ENCODE data around the gene CARMIL1.
"Not testable (repeated sequence)": the region's sequence is repeated elsewhere in the genome, so short reads cannot be mapped to it uniquely, and the experiment has no call there.

Gene CARMIL1

DNA sequence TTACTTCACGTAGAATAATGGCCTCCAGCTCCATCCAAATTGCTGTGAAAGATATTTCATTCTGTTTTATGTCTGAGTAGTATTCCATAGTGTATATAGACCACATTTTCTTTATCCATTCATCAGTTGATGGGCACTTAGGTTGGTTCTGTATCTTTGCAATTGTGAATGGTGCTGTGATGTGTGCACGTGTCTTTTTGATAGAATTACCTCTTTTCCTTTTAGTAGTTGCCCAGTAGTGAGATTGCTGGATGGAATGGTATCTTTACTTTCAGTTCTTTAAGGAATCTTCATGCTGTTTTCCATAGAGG, 91.8 kb downstream of the CARMIL1 start:
- DNase-seq: no peak

DNA sequence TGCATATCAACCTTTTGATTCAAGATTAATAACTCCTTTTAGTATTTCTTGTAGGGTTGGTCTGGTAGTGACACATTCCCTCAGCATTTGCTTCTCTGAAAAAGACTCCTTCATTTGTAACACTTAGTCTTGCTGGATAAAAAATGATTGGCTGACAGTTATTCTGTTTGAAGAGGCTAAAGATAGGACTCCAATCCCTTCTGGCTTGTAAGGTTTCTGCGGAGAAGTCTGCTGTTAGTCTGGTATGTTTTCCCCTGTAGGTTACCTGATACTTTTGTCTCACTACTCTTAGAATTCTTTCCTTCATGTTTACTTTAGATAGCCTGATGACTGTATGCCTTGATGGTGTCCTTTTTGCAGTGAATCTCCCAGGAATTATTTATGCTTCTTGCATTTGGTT, 96.0 kb downstream of the CARMIL1 start:
- no peak for DNase-seq

DNA sequence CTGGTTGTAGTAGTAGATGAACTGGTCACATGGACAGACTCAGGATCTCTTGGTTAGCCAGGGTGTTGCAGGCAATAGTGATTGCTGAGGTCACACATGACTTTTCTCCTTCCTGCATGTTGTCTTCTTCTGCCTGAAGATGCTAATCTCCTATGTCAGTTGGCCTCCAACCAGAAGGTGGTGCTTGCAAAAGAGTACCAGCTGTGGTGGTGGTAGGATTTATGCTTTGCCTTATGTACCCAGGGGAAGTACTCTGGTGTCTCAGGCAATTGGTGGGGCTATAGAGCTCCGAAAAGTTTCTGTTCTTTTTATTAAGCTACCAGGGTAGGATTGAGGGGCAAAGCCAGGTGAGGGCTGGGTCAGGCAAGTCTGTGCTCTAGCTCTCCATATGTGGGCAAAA, 98.5 kb downstream of the CARMIL1 start:
- DNase-seq: no peak

DNA sequence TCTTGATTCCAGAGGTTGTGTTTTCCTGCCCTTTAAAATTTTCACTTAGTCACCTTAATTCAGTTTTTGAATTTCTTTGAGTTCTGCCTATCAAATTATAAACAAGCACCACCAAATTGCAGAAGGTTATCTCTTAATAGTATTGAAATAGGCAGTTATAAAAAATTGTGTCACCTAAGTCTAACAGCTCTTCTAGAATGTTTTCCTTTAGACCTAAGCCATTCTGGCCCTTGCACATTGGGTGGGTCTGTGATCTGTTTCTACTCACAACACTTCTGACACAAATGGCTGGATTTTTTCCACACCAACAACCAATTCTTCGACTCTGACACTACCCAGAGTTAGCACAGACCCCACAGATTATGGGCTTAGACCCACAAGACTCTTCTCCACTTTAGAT, 101.9 kb downstream of the CARMIL1 start:
- no peak for DNase-seq

DNA sequence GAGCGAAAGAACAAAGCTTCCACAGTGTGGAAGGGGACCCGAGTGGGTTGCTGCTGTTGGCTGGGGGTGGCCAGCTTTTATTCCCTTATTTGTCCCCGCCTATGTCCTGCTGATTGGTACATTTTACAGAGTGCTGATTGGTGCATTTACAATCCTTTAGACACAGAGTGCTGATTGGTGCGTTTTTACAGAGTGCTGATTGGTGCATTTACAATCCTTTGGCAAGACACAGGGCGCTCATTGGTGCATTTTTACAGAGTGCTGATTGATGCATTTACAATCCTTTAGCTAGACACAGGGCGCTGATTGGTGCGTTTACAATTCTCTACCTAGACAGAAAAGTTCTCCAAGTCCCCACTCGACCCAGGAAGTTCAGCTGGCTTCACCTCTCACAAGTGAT, 103.3 kb downstream of the CARMIL1 start:
- DNase-seq: not testable (repeated sequence)

DNA sequence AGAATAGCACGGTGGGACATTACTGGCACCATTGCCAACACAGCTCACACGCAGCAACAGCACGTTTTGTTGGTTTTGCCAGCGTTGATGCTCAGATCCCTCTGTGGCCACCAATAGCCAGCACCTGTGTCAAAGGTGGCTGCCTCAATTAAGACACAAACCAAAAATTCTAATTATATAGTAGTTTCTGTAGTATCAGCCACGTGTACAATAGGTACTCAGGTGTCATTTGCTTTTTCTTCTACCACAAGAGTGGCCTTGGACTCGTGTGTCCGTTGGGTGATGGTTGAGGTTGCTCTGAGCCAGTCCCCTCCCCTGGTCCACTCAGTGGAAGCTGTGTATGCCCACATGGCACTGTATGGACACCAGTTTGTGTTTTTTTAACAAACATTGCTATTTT, 105.1 kb downstream of the CARMIL1 start:
- DNase-seq: no peak

DNA sequence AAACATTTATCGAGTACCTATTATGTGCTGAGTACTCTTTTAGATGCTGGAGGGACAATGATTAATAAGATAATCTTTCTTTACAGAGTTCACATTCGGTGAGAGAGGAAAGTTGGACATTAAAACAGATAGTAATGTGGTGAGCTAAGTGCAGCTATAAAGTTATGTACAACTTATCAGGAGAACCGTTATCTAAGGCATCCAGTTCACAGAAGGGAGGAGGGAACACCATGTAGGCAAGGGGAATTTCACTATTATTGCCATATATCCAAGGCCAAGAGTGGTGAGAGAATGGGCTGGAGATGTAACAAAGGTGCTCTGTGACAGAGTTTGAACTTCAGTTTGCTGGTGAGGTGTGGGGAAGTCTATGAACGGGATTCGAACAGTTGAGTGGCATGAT, 105.8 kb downstream of the CARMIL1 start:
- DNase-seq: no peak

DNA sequence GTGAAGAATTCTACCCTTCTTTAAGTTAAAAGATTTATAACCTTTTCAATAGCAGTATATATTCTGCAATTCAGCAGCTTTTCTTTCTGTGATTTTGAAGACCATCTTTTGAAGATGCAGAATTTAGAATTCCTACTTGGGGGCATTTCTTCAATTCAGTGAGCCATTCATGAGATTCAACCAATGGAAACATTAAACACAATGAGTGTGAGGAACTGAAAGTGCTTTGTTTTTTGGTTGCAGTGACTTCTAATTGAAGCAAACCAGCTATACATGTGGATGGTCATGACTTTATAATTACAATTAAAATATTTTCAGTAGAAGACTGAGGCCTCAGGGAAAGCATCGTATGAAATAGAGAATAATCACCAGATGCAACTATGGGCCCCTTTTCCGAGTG, 108.3 kb downstream of the CARMIL1 start:
- no peak for DNase-seq

DNA sequence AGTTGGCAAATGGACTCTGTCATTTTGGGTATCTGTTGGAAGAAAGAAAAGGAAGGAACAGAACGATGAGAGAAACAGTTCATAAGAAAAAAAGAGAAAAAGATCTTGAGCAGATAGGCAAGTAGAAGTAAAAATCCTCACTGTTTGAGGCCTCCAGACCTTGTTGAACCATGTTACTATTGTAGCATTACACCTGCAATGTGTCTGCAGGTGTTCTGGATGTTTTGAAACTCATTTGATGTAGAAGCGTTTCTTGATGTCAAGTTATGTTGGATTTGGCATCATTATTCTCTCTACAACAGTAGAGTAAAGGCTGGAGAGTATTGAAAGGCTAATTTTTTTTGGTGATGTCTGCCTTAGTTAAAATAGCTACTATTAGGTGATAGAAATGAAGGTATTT, 108.7 kb downstream of the CARMIL1 start:
- DNase-seq: no peak

DNA sequence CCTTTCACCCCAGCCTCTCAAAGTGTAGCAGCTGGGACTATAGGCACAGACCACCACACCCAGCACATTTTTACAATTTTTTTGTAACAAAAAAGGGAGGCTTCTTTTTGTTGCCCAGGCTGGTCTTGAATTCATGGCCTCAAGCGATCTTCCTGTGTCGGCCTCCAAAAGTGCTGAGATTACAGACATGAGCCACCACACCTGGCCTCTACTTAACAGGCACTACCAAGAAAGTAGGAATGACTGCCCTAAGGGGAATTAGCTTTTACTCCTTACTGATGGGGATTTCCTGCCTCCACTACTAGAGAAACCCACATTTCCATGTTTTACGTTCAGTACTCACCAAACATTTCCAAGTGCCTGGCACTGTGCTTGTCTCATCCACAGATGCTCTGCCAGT, 109.6 kb downstream of the CARMIL1 start:
- DNase-seq: no peak

DNA sequence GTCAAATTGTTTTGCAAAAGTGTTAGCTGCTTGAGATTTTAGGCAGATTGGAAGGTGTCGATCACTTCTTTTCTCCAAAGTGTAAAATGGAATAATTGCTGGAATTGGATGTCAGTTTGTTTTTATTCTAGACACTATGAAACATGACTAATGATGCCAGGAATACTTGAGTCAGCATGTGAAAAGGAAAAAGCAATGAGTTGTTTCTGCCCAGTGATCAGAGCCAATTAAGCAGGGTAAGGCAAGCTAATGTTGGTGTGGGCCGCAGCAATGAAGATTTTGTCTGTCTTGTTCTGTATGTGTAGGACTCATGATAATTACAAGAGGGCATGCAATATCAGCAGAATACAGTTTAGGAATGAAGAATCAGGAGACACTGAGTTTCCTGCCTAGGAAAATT, 110.3 kb downstream of the CARMIL1 start:
- no peak for DNase-seq

DNA sequence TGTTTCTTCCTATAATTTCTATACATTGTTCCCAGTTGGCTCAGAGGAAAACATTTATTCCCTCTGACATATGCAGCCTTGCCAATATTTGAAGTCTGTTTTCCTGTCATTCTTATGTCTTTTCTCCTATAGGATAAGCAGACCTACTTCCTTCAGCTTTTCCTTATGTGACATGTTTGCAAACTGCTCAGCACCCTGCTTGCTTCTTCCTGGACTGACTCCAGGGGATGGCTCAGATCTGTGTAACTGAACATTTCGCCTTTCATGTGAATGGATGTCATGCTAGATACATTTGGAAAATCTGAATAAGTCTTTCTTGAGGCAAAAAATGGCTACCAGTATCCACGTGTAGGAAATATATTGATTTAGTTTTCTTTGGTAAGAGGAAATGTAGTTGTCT, 113.2 kb downstream of the CARMIL1 start:
- DNase-seq: no peak

DNA sequence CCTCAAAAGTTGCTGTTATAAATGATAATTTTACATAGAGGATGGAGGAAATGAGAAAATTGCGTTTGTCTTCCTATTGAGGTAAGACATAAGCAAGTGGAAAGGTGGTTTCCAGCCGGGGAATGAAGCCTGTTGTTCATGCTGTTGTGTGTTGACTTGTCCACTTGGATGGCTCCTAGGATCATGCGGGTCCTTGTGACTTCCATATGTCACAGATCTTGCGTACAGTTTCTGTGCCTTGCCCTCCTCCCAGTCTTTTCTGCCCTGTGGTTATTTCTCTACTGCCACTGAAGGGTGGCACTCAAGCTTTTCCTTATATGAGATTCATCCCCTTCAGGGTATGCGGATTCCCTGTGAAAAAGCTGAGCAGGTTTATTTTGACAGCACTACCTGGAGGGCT, 116.6 kb downstream of the CARMIL1 start:
- peak; percentile 18 for DNase-seq

DNA sequence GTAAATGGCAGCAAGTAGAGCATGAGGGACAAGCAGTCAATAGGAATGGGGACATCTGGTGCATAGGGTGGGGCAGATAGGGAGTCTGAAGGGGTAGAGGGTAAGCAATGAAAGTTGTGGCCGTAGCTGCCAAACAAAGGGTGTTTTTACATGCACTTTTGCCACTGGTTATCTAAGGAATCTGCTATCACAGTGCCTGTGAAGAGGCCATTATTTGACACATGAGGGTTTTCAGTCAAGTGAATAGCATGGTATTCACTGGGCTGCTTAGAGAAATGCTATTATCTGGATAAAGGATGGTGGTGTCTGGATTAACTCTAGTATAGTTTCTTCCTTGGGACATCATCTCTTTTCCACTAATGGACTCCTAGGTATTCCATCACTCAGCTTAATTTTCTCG, 118.2 kb downstream of the CARMIL1 start:
- no peak for DNase-seq

DNA sequence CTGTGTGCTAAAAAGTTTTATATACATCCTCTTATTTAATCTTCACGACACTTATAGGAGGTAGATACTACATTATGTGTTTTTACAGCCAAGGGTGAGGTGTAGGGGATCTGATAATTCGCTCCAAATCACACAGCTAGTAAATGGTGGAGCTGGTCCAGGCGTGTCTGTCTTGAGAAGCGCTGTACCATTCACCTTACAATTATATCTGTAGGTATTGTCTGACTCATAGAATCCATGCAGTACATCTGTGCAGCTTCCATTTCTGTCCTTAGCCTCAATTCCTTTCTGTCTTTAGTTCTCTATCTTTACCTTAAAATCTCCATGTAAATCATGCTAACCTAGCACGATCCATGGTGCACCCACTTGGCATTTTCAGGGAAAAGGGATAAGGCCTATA, 120.7 kb downstream of the CARMIL1 start:
- DNase-seq: no peak

DNA sequence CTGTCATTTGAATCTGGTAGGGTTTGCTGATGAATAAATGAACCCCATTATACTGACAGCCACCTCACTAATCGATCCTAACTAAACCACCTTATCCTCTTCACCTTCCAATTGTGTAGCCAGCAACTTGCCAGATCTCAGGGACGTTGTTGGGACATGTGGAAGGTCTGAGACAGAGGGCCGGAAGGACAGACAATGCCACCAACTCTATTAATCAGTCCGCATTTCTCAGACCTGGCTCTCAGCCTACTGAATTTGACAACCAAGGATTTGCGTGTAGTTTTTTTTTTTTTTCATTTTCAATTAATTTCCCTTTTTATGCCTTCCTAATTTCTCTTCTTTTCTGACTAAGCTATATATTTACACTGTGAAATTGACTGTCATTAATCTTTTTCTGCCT, 122.5 kb downstream of the CARMIL1 start:
- no peak for DNase-seq

DNA sequence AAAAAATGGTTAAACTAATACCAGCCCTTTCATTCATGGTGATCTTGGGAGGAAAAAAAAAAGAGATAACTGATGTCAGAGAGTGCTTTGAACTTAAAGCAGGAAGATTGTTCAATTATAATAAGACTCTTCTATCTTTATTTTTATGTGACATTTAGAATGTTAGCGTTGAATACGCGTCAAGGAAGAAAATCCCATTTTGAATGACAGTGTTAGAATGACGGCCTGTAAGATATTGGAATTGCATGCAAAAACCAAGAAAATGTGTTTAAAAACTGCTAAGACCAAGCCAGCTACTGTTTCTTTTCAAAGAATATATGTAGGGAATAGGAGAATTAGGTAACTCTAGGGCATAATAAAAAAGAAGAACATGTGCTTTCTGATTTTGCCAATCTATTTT, 123.0 kb downstream of the CARMIL1 start:
- DNase-seq: no peak

DNA sequence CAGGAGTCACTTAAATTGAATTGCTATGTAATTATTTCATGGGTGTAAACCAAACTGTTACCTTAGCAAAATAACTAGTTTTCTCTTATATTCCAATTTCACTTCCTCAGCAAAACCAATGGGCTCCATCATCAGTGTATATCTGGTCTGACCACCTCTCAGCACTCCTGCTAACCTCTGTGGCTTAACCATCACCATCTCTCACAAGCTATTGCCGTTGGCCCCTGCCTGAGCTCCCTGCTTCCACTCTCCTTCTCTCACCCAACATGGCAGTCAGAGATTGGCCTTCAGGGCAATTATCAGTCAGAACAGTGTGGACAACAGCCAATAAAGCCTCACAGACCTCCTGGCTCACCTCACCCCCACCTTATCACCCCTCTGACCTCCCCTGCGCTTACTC, 124.0 kb downstream of the CARMIL1 start:
- DNase-seq: no peak

DNA sequence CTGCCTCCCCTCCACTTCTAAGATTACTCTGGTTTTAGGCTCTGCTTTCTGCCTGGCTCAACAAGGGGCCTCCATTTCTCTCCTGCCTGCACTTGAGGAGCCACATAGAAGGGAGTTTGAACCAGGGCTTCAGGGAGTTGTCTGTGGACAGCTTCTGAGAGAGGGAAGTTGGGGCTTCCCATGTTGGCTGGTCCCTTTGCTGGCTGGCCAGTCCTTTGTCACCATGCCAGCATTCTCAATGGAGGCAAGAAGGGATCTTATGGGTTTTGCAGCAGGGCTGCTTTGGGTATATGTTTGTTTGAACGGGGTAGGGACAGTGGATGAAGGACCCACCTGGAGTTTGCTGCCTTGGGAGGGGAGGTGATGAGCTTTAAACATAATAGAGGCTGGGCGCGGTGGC, 124.9 kb downstream of the CARMIL1 start:
- no peak for DNase-seq

DNA sequence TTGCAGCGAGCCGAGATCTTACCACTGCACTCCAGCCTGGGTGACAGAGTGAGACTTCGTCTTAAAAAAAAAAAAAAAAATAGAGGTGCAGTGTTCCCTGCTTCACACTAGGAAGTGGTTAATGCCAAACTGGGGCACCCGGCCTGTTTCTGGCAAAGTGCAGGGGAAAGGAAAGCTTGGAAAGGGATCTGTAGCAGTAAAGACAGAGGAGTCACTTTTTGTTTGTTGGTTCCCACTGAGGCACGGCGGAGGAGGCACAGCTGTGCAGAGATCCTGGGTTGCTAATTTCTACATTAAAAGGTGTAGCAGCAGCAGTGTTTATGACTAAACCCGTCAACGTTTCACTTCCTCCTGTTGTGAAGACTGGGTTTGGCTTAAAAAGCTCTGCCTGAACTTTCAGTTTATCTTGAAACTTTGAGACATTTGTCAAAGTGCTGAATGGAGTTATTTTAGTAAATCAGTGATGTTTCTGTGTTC, 125.6 kb downstream of the CARMIL1 start:
- no peak for DNase-seq

DNA sequence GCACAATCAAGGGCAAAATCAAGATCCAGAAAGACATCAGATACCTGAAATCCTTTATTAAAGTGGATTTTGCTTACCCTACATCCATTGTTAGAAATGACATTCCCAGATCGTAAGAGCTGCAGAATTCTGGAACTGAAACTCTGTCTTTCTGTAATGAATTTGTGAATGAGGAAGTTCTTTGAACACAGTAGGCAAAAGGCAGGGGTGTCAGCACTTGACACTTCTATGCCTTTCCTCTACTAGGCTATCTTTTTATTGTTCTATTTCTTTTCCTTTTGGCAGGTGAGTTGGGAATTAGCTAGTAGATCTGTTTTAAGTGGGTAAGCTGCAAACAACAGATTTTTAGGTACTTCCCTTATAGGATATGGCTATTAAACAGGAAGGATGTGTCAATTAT, 126.3 kb downstream of the CARMIL1 start:
- DNase-seq: no peak

DNA sequence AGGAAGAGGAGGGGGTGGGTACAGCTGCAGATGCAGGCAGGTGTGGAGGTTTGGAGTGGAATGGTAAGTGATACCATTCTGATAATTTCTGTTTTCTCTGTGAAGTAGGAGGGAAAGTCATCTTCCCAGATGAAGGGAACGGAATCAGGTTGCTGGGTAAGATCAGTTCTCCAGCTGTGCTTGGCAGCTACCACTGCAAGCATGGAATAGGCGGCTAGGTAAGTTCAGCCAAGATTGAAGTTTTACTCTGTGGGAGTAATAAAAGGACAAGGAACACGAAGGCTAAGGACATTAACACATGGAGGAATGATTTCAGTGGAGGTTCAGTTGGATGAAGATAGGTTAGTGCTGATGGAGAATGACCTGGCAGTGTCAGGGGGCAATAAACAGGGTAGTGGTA, 128.3 kb downstream of the CARMIL1 start:
- no peak for DNase-seq

DNA sequence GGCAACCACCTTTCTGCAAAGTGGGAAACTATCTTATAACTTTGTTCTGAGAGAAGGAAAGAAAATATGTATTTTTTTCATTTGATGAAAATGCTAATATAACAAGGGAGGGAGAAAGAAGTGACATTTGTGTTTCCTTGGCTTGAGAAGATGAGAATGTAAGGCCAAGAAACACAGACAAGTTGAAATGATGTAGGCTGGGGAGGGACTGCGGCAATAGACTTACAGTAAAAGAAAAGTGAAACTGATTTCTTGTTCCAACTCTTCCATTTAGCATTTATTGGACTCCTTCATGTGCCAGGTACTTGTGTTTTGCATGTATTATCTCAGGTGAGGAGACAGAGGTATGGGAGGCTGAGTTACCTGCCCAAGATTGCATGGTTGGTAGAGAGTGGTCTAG, 130.9 kb downstream of the CARMIL1 start:
- DNase-seq: no peak

DNA sequence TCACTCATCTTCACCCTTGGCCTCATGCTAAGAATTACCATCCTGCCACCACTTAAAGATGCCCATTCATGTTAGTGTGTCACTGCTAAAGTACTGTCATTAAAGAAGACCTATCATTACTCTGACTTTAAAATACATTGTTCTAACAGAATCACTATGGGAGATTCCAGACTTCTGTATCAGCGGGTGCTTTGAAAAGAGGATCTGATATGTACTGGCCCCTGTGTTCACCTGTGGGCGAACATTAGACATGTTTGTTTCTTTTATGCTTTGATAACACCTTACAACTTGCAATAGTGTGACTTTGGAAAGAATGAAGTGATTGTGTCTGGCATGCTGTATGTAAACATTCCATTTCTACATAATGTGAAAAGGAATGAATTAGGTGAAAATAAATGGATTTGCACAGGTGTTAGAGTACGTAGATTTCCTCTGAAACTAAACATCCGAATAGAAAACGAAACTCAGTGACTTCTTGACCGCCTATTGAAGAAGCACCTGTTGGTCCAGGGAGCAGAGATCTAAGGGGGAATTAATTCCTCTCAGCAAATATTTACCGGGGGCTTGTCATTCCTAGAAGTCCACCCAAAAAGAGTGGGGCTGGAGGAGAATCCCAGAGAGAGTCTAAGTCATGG, 132.3 kb downstream of the CARMIL1 start:
- DNase-seq: no peak

DNA sequence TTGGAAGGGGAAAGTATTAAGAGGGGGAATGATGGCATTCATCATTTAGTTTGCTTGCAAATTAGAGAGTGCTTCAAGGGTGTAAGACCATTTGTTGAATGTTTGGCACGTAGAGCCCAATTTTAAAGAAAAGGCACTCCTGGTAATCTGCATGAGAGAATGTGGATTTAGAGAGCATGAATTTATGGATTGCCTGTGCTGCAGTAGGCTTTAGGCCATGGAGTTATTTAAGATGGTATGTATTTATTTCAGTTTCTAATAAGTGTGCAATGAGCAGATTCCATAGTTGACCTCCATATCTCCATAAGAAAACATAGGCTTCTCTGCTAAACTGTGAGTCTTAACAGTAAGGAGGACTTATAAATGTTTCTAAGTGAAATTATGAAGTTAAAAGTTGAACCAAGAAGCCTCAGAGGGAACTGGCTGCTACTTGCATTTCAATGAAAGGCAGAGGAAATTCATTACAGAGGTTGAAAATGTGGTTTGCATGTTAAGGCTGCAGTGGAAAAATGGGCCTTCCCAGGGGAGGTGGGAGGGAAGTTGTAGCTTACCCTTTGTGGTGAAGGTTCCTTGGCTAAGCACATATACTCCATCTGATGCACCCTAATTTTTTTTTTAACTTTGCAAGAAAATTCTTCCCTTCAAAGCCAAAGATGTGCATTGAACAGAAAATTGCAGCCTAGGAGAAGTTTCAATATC, 134.2 kb downstream of the CARMIL1 start:
- no peak for DNase-seq

All from DMS53 (cell line).